HepG2 (cell line): ENCODE data around the gene JPH4. TPM values are rescaled to one million over a fixed set of nuclear protein-coding genes. Genes with fewer than 3 reads are reported as not detected.

Experiments used
- CEBPB ChIP-seq: IDR thresholded peaks from 2 replicates; pipeline ENCODE4 v1.6.1; 2011; ENCODE audit warnings: low read depth, low read length, improper control_type of control experiment, borderline replicate concordance
- CHD4 ChIP-seq: fragments of 200-600 bp; sonication (generic); IDR thresholded peaks from 2 replicates; pipeline ENCODE4 v1.7.0; 2017; ENCODE audit warnings: mild to moderate bottlenecking, low read length, borderline replicate concordance
- HNF4G ChIP-seq, 2 experiments: sonication (generic) in 1 of 2; formaldehyde crosslinking in 1 of 2; IDR thresholded peaks; 2 replicates each; pipeline versions ENCODE4 v1.4.0 to v1.6.1; 2011 to 2020; ENCODE audit warnings: borderline replicate concordance in 2 of 2, low read depth in 2 of 2, mild to moderate bottlenecking in 2 of 2, low read length in 1 of 2, missing genetic modification reagents in 1 of 2, moderate library complexity in 1 of 2
- HOXA7 ChIP-seq: sonication (generic); formaldehyde crosslinking; IDR thresholded peaks from 2 replicates; pipeline ENCODE4 v1.8.1; 2022; ENCODE audit warnings: mild to moderate bottlenecking, missing genetic modification reagents, moderate library complexity
- KLF15 ChIP-seq: sonication (generic); formaldehyde crosslinking; IDR thresholded peaks from 2 replicates; pipeline ENCODE4 v1.8.1; 2023; ENCODE audit warnings: borderline replicate concordance, mild to moderate bottlenecking, inconsistent platforms, missing genetic modification reagents, mixed read lengths
- MATR3 ChIP-seq: sonication (generic); formaldehyde crosslinking; IDR thresholded peaks from 2 replicates; pipeline ENCODE4 v1.4.0; 2020; ENCODE audit warnings: missing genetic modification reagents
- MIER3 ChIP-seq: IDR thresholded peaks from 2 replicates; pipeline ENCODE4 v1.6.1; 2016; ENCODE audit warnings: missing compliant biosample characterization, borderline replicate concordance
- NFE2L1 ChIP-seq: sonication (generic); formaldehyde crosslinking; IDR thresholded peaks from 2 replicates; pipeline ENCODE4 v1.4.0; 2020; ENCODE audit warnings: missing genetic modification reagents, mild to moderate bottlenecking, borderline replicate concordance
- RBFOX2 ChIP-seq: fragments of 200-400 bp; formaldehyde crosslinking; IDR thresholded peaks from 2 replicates; pipeline ENCODE4 v1.6.1; 2017; ENCODE audit warnings: low read depth, mild to moderate bottlenecking, low read length
- SETDB1 ChIP-seq: sonication (generic); formaldehyde crosslinking; IDR thresholded peaks from 2 replicates; pipeline ENCODE4 v1.5.1; 2020; ENCODE audit warnings: missing genetic modification reagents, mild to moderate bottlenecking, borderline replicate concordance
- TEAD2 ChIP-seq: sonication (generic); formaldehyde crosslinking; IDR thresholded peaks from 2 replicates; pipeline ENCODE4 v1.9.0; 2021; ENCODE audit warnings: missing genetic modification reagents
- ZEB1 ChIP-seq: IDR thresholded peaks from 2 replicates; pipeline ENCODE4 v1.6.1; 2012; ENCODE audit warnings: mild to moderate bottlenecking, low read depth, inconsistent platforms; ENCODE audit not compliant: insufficient replicate concordance
- ZNF296 ChIP-seq: sonication (generic); formaldehyde crosslinking; conservative IDR thresholded peaks from 2 replicates; pipeline ENCODE4 v1.5.0; 2020; ENCODE audit warnings: mild to moderate bottlenecking, missing genetic modification reagents
- ZNF652 ChIP-seq: IDR thresholded peaks from 2 replicates; pipeline ENCODE4 v1.6.1; 2016; ENCODE audit warnings: low read depth, borderline replicate concordance
- ZNF747 ChIP-seq: sonication (generic); formaldehyde crosslinking; IDR thresholded peaks from 2 replicates; pipeline ENCODE4 v1.8.1; 2023; ENCODE audit warnings: missing genetic modification reagents, mild to moderate bottlenecking, borderline replicate concordance
- ZSCAN30 ChIP-seq: sonication (generic); formaldehyde crosslinking; IDR thresholded peaks from 2 replicates; pipeline ENCODE4 v1.5.0; 2020; ENCODE audit warnings: mild to moderate bottlenecking, missing genetic modification reagents
- polyA plus RNA-seq, 8 experiments: library from polyadenylated mRNA; depleted of rRNA in 3 of 8; stranded (reverse) in 7 of 8; unstranded in 1 of 8; fragments of >200 nt; fragmentation: Illumina TruSeq in 4 of 8; extraction: Trizol in 4 of 8; gene quantifications; 2 replicates each; pipeline versions ENCODE4 v1.2.1 to v1.2.3, GENCODE V29; 2011 to 2016; ENCODE audit warnings: low read depth in 4 of 8, missing spikeins in 1 of 8, mixed read lengths in 1 of 8; ENCODE audit not compliant: insufficient read depth in 1 of 8
- total RNA-seq, 5 experiments: library from RNA; depleted of rRNA; stranded (reverse); fragments of >200 nt; fragmentation: Illumina TruSeq; extraction: Trizol; gene quantifications; 2 replicates each; pipeline ENCODE4 v1.2.3, GENCODE V29; 2016; ENCODE audit warnings: low read depth in 1 of 5
- TF ChIP-seq, protein P1 (sequence below): sonication (generic); formaldehyde crosslinking; conservative IDR thresholded peaks from 2 replicates; pipeline ENCODE4 v1.4.0; 2020; ENCODE audit warnings: mild to moderate bottlenecking, missing genetic modification reagents, moderate library complexity
- TF ChIP-seq, protein P2 (sequence below): sonication (generic); formaldehyde crosslinking; conservative IDR thresholded peaks from 2 replicates; pipeline ENCODE4 v1.5.0; 2020; ENCODE audit warnings: missing genetic modification reagents
- TF ChIP-seq, protein P3 (sequence below): sonication (generic); formaldehyde crosslinking; IDR thresholded peaks from 2 replicates; pipeline ENCODE4 v1.8.0; 2022; ENCODE audit warnings: missing genetic modification reagents, low read depth, mild to moderate bottlenecking, borderline replicate concordance
- TF ChIP-seq, protein P4 (sequence below): sonication (generic); formaldehyde crosslinking; IDR thresholded peaks from 2 replicates; pipeline ENCODE4 v1.8.1; 2022; ENCODE audit warnings: mild to moderate bottlenecking, missing genetic modification reagents
- TF ChIP-seq, protein P5 (sequence below): sonication (generic); formaldehyde crosslinking; IDR thresholded peaks from 2 replicates; pipeline ENCODE4 v1.5.0; 2020; ENCODE audit warnings: missing genetic modification reagents

The JPH4 gene
- total and polyA plus RNA-seq, 2 of the 13 experiments (the other 11 are each of a cell fraction or from before 2014, with no cell fraction given): 0.08 to 0.22 TPM

DNA sequence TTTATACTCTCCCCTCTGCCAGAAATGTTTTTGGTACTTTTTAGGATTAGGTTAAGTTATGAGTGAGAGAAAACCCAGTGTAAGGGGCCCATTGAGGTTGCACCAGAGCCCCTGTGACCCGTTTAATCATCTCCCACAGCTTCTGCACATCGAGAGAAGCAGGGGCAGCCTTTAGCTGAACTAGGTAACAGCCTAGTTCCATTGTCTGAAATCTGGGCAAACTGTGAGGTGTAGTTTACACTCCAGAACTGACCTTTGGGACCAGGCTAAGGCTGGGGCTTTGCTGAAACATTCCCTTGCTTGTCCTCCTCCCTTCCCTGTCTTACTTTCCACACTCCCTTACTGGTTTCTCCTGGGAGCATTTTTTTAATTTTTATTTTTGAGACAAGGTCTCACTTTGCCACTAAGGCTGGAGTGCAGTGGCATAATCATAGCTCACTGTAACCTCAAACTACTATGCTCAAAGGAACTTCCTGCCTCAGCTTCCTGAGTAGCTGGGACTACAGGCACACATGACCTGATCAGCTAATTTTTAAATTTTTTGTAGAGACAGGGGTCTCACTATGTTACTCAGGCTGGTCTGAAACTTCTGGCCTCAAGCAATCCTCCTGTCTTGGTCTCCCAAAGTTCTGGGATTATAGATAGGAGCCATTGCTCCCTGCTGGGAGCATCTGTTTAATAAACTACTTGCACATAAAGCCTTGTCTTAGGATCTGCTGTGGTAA, 31.7 kb upstream of the JPH4 start (continued):
- TF ChIP-seq, protein P1, sequence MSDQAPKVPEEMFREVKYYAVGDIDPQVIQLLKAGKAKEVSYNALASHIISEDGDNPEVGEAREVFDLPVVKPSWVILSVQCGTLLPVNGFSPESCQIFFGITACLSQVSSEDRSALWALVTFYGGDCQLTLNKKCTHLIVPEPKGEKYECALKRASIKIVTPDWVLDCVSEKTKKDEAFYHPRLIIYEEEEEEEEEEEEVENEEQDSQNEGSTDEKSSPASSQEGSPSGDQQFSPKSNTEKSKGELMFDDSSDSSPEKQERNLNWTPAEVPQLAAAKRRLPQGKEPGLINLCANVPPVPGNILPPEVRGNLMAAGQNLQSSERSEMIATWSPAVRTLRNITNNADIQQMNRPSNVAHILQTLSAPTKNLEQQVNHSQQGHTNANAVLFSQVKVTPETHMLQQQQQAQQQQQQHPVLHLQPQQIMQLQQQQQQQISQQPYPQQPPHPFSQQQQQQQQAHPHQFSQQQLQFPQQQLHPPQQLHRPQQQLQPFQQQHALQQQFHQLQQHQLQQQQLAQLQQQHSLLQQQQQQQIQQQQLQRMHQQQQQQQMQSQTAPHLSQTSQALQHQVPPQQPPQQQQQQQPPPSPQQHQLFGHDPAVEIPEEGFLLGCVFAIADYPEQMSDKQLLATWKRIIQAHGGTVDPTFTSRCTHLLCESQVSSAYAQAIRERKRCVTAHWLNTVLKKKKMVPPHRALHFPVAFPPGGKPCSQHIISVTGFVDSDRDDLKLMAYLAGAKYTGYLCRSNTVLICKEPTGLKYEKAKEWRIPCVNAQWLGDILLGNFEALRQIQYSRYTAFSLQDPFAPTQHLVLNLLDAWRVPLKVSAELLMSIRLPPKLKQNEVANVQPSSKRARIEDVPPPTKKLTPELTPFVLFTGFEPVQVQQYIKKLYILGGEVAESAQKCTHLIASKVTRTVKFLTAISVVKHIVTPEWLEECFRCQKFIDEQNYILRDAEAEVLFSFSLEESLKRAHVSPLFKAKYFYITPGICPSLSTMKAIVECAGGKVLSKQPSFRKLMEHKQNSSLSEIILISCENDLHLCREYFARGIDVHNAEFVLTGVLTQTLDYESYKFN: peak; percentile 91
- TF ChIP-seq, protein P2, sequence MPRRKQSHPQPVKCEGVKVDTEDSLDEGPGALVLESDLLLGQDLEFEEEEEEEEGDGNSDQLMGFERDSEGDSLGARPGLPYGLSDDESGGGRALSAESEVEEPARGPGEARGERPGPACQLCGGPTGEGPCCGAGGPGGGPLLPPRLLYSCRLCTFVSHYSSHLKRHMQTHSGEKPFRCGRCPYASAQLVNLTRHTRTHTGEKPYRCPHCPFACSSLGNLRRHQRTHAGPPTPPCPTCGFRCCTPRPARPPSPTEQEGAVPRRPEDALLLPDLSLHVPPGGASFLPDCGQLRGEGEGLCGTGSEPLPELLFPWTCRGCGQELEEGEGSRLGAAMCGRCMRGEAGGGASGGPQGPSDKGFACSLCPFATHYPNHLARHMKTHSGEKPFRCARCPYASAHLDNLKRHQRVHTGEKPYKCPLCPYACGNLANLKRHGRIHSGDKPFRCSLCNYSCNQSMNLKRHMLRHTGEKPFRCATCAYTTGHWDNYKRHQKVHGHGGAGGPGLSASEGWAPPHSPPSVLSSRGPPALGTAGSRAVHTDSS: no peak; the same call in 1 of the 2 replicates
- TF ChIP-seq TEAD2 (CRISPR knock-in tag) (no peak), HNF4G (IDR thresholded peaks at IDR 0.05; ENCODE audit: borderline replicate concordance, low read depth, low read length) (peak; percentile 99), HNF4G (CRISPR knock-in tag; IDR thresholded peaks at IDR 0.05; ENCODE audit: borderline replicate concordance, low read depth) (peak; percentile 81; the same call in 1 of the 2 replicates), ZEB1 (no peak), KLF15 (CRISPR knock-in tag) (no peak; the same call in 1 of the 2 replicates), NFE2L1 (CRISPR knock-in tag) (no peak), ZSCAN30 (CRISPR knock-in tag) (no peak), HOXA7 (CRISPR knock-in tag) (no peak), ZNF747 (CRISPR knock-in tag) (no peak), MATR3 (CRISPR knock-in tag) (no peak), ZNF652 (CRISPR knock-in tag) (no peak), MIER3 (CRISPR knock-in tag) (peak; percentile 84; the same call in 1 of the 2 replicates), ZNF296 (CRISPR knock-in tag) (no peak), RBFOX2 (no peak; the same call in none of the 2 replicates), CHD4 (peak; percentile 87; the same call in 1 of the 2 replicates), CEBPB (no peak), SETDB1 (CRISPR knock-in tag) (no peak)
- TF ChIP-seq, protein P3, sequence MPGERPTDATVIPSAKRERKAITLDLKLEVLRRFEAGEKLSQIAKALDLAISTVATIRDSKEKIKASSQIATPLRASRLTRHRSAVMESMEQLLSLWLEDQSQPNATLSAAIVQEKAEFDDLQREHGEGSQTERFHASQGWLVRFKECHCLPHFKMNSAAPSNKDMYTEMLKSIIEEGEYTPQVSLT (CRISPR knock-in tag): no peak
- TF ChIP-seq, protein P4, sequence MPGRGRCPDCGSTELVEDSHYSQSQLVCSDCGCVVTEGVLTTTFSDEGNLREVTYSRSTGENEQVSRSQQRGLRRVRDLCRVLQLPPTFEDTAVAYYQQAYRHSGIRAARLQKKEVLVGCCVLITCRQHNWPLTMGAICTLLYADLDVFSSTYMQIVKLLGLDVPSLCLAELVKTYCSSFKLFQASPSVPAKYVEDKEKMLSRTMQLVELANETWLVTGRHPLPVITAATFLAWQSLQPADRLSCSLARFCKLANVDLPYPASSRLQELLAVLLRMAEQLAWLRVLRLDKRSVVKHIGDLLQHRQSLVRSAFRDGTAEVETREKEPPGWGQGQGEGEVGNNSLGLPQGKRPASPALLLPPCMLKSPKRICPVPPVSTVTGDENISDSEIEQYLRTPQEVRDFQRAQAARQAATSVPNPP (CRISPR knock-in tag): no peak
- TF ChIP-seq, protein P5, sequence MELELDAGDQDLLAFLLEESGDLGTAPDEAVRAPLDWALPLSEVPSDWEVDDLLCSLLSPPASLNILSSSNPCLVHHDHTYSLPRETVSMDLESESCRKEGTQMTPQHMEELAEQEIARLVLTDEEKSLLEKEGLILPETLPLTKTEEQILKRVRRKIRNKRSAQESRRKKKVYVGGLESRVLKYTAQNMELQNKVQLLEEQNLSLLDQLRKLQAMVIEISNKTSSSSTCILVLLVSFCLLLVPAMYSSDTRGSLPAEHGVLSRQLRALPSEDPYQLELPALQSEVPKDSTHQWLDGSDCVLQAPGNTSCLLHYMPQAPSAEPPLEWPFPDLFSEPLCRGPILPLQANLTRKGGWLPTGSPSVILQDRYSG (CRISPR knock-in tag): peak; percentile 16; the same call in 1 of the 2 replicates
